CD4-positive, alpha-beta T cell treated with Interferon gamma for 1 hour (primary cell): Measurements from ENCODE around the gene MRPL44.
A peak's percentile ranks its signal among the peaks of the same experiment; 100 is the strongest.
"Not testable (repeated sequence)": the region's sequence is repeated elsewhere in the genome, so short reads cannot be mapped to it uniquely, and the experiment has no call there.

Experiments used
- DNase-seq: peaks from one replicate; pipeline ENCODE4 v3.0.0-alpha.2; 2020

MRPL44 gene

GRCh38 chr2:223937535-223937934, 19.7 kb upstream of the MRPL44 start:
- no peak for DNase-seq

GRCh38 chr2:223939438-223939837, 17.8 kb upstream of the MRPL44 start:
- not testable (repeated sequence) for DNase-seq

- DNase-seq, result peak; percentile 15
Observed at GRCh38 chr2:223941579-223942277, 15.5 kb upstream of the MRPL44 start.

GRCh38 chr2:223943135-223943534, 14.1 kb upstream of the MRPL44 start:
- no peak for DNase-seq

- no peak for DNase-seq
Observed at GRCh38 chr2:223943561-223944008, 13.7 kb upstream of the MRPL44 start.

GRCh38 chr2:223944166-223944702, 13.0 kb upstream of the MRPL44 start:
- no peak for DNase-seq

- peak; percentile 80 for DNase-seq
Observed at GRCh38 chr2:223944703-223945531, 12.3 kb upstream of the MRPL44 start, which contains the start of gene WDFY1. Gene WDFY1 (minus strand): TSS chr2:223945335. CDS start chr2:223945284, 51 bp downstream.

- DNase-seq, result no peak
Observed at GRCh38 chr2:223945755-223946154, 11.5 kb upstream of the MRPL44 start.

GRCh38 chr2:223947711-223948205, 9.5 kb upstream of the MRPL44 start:
- DNase-seq, result no peak

GRCh38 chr2:223949241-223949840, 7.9 kb upstream of the MRPL44 start:
- no peak for DNase-seq

GRCh38 chr2:223950448-223951347, 6.6 kb upstream of the MRPL44 start:
- no peak for DNase-seq

GRCh38 chr2:223952280-223952968, 4.8 kb upstream of the MRPL44 start:
- no peak for DNase-seq

- DNase-seq, result no peak
Observed at GRCh38 chr2:223954401-223954800, 2.9 kb upstream of the MRPL44 start.

GRCh38 chr2:223956300-223956699, 963 bp upstream of the MRPL44 start:
- DNase-seq, result no peak

GRCh38 chr2:223959688-223960087, 2.4 kb downstream of the MRPL44 start:
- no peak for DNase-seq

GRCh38 chr2:223967981-223968380, 10.7 kb downstream of the MRPL44 start:
- DNase-seq, result no peak

- DNase-seq, result no peak
Observed at GRCh38 chr2:223969315-223969714, 12.1 kb downstream of the MRPL44 start.

GRCh38 chr2:223969856-223970255, 12.6 kb downstream of the MRPL44 start:
- DNase-seq, result no peak

GRCh38 chr2:223970343-223971128, 13.3 kb downstream of the MRPL44 start:
- no peak for DNase-seq

- no peak for DNase-seq
Observed at GRCh38 chr2:223971731-223972130, 14.5 kb downstream of the MRPL44 start.
